ENCODE data around the gene CEACAM3. TPM values are rescaled to one million over a fixed set of nuclear protein-coding genes. Genes with fewer than 3 reads are reported as not detected.

Gene CEACAM3
- total RNA-seq, 2 experiments from 2014 or later = not detected

GRCh38 chr19:41771410-41771809, 25.0 kb upstream of the CEACAM3 start:
- CTCF ChIA-PET = interaction anchor here (3.5 kb wide), 1 partner anchor 18 kb away, joined by 19 read pairs; no protein-coding TSS in a partner anchor
- POLR2A ChIA-PET = no interaction called here
- Mint-ChIP-seq H3K4me3 (no peak overlapping the region), H3K36me3 (ENCODE audit: low read depth) (no peaks in the 10 kb centered on the region), H3K4me1 (ENCODE audit: low read depth) (peaks cover 44% of the 10 kb centered on the region), H3K27ac (no peak overlapping the region), H3K9me3 (no peaks in the 10 kb centered on the region), H3K27me3 (peaks cover 76% of the 10 kb centered on the region)
- ATAC-seq (ENCODE audit: poor library complexity) (no peak), DNase-seq (no peak)
- Histone ChIP-seq H3K4me3 (ENCODE audit: low read length) (no peak overlapping the region), H3K27ac (ENCODE audit: low read depth in 1 of 2, low read length in 2 of 2) (no peak overlapping the region), H3K9me3 (ENCODE audit: control insufficient read depth in 1 of 2, insufficient read depth in 1 of 2, low read length in 2 of 2) (no peaks in the 10 kb centered on the region), H3K27me3 (ENCODE audit: control insufficient read depth in 1 of 2, insufficient read depth in 2 of 2, low read length in 2 of 2) (peaks cover 2 to 12% of the 10 kb centered on the region in 2 experiments), H3K4me1 (ENCODE audit: insufficient read depth, low read length) (peaks cover 33% of the 10 kb centered on the region), H3K36me3 (ENCODE audit: insufficient read depth, low read length) (no peaks in the 10 kb centered on the region)
- TF ChIP-seq CTCF (IDR thresholded peaks at IDR 0.05) = no peak
- intact Hi-C loops (cut with DNase I, micrococcal nuclease) = no loop called here

- peak; percentile 83 for ATAC-seq (ENCODE audit: poor library complexity)
- no peaks in the 10 kb centered on the region for H3K9me3 ChIP-seq (ENCODE audit: control insufficient read depth in 1 of 2, insufficient read depth in 1 of 2, low read length in 2 of 2)
- POLR2A ChIA-PET = interaction anchor here (0.6 to 1.5 kb wide), 7 partner anchors 10 to 1778 kb away, joined by 3 to 10 read pairs (median 3); partner anchors contain the start of gene RPS19
- DNase-seq = peak in 13 of 14 experiments; percentile 18 to 86 (median 33)
- H3K4me1 Mint-ChIP-seq (ENCODE audit: low read depth) = peaks cover 44% of the 10 kb centered on the region
- H3K4me3 Mint-ChIP-seq = peak overlapping the region; percentile 70
- intact Hi-C loops (cut with DNase I, micrococcal nuclease) = loop anchor here in 1 of 2 experiments (1.0 kb wide), 1 partner anchor 11 kb away; no protein-coding TSS in a partner anchor
- peaks cover 33% of the 10 kb centered on the region for H3K4me1 ChIP-seq (ENCODE audit: insufficient read depth, low read length)
- peaks cover 3 to 27% of the 10 kb centered on the region in 2 experiments for H3K27me3 ChIP-seq (ENCODE audit: control insufficient read depth in 1 of 2, insufficient read depth in 2 of 2, low read length in 2 of 2)
- H3K4me3 ChIP-seq (ENCODE audit: low read length) = no peak overlapping the region
- H3K27ac ChIP-seq (ENCODE audit: low read depth in 1 of 2, low read length in 2 of 2) = no peak overlapping the region
- peaks cover 87% of the 10 kb centered on the region for H3K27me3 Mint-ChIP-seq
- H3K9me3 Mint-ChIP-seq = no peaks in the 10 kb centered on the region
- TF ChIP-seq CTCF (IDR thresholded peaks at IDR 0.05) = no peak
- H3K36me3 Mint-ChIP-seq (ENCODE audit: low read depth) = no peaks in the 10 kb centered on the region
- CTCF ChIA-PET = interaction anchor here (0.7 to 2.0 kb wide), 8 partner anchors 10 to 423 kb away, joined by 3 to 7 read pairs (median 4); no protein-coding TSS in a partner anchor
- no peaks in the 10 kb centered on the region for H3K36me3 ChIP-seq (ENCODE audit: insufficient read depth, low read length)
- peak overlapping the region; percentile 6 for H3K27ac Mint-ChIP-seq
Observed at GRCh38 chr19:41774515-41774980, 21.8 kb upstream of the CEACAM3 start.

GRCh38 chr19:41776700-41777099, 19.7 kb upstream of the CEACAM3 start:
- Mint-ChIP-seq H3K9me3 (no peaks in the 10 kb centered on the region), H3K27me3 (peaks cover 93% of the 10 kb centered on the region), H3K27ac (no peak overlapping the region), H3K36me3 (ENCODE audit: low read depth) (no peaks in the 10 kb centered on the region), H3K4me3 (no peak overlapping the region), H3K4me1 (ENCODE audit: low read depth) (peaks cover 42% of the 10 kb centered on the region)
- no peak overlapping the region for H3K4me3 ChIP-seq (ENCODE audit: low read length)
- no peak overlapping the region for H3K27ac ChIP-seq (ENCODE audit: low read depth in 1 of 2, low read length in 2 of 2)
- POLR2A ChIA-PET = interaction anchor here (1.8 kb wide), 1 partner anchor 24 kb away, joined by 4 read pairs; no protein-coding TSS in a partner anchor
- ATAC-seq (ENCODE audit: poor library complexity) (no peak), DNase-seq (no peak)
- H3K27me3 ChIP-seq (ENCODE audit: control insufficient read depth in 1 of 2, insufficient read depth in 2 of 2, low read length in 2 of 2) = peaks cover 11 to 35% of the 10 kb centered on the region in 2 experiments
- H3K4me1 ChIP-seq (ENCODE audit: insufficient read depth, low read length) = peaks cover 33% of the 10 kb centered on the region
- CTCF ChIA-PET = interaction anchor here (1.8 to 1.9 kb wide), 2 partner anchors 18 to 23 kb away, joined by 7 to 8 read pairs; no protein-coding TSS in a partner anchor
- no peak for TF ChIP-seq CTCF (IDR thresholded peaks at IDR 0.05)
- no peaks in the 10 kb centered on the region for H3K36me3 ChIP-seq (ENCODE audit: insufficient read depth, low read length)
- intact Hi-C loops (cut with DNase I, micrococcal nuclease) = no loop called here
- no peaks in the 10 kb centered on the region for H3K9me3 ChIP-seq (ENCODE audit: control insufficient read depth in 1 of 2, insufficient read depth in 1 of 2, low read length in 2 of 2)
